H1 (cell line): Measurements from ENCODE around the gene TMEM266. TPM values are rescaled to one million over a fixed set of nuclear protein-coding genes. Genes with fewer than 3 reads are reported as not detected.

ENCODE experiments used
- CTCF ChIA-PET: fragments of 300-600 bp; sonication (Branson Sonifier 250); formaldehyde crosslinking; loops from one replicate; lab custom pipeline; 2021; ENCODE audit not compliant: partially characterized antibody; lab: Charles Lee
- POLR2A ChIA-PET: fragments of 300-600 bp; sonication (Branson Sonifier 250); formaldehyde crosslinking; loops from one replicate; lab custom pipeline; 2021; ENCODE audit warnings: inconsistent platforms; ENCODE audit not compliant: partially characterized antibody; lab: Charles Lee
- DNase-seq, 2 experiments: peaks; one replicate each; pipeline versions ENCODE4 v3.0.0 to v3.0.0-alpha.2; 2010 to 2022; ENCODE audit warnings: low spot score in 2 of 2, low read depth in 1 of 2, mixed read lengths in 1 of 2
- FAIRE-seq: peaks from 2 replicates; lab custom pipeline; 2011; peaks lifted over from hg19 to GRCh38; lab: Jason Lieb, UNC
- H2AFZ ChIP-seq: 2 replicates; pipeline ENCODE4 v1.8.1; 2012; ENCODE audit warnings: low read length, inconsistent platforms
- H2AK5ac ChIP-seq: 2 replicates; pipeline ENCODE4 v1.6.1; 2013; ENCODE audit warnings: low read depth, low read length
- H2BK120ac ChIP-seq: replicated peaks from 2 replicates; pipeline ENCODE3; 2013; ENCODE audit warnings: low read depth, low read length, inconsistent platforms
- H2BK12ac ChIP-seq: 2 replicates; pipeline ENCODE4 v1.6.1; 2013; ENCODE audit warnings: low read depth, low read length
- H2BK15ac ChIP-seq: 2 replicates; pipeline ENCODE4 v1.6.1; 2013; ENCODE audit warnings: low read length
- H2BK20ac ChIP-seq: 2 replicates; pipeline ENCODE4 v1.6.1; 2013; ENCODE audit warnings: low read length
- H2BK5ac ChIP-seq: 2 replicates; pipeline ENCODE4 v1.6.1; 2013; ENCODE audit warnings: low read depth, low read length
- H3K14ac ChIP-seq: 2 replicates; pipeline ENCODE4 v1.6.1; 2013; ENCODE audit warnings: inconsistent platforms; ENCODE audit not compliant: insufficient read length
- H3K18ac ChIP-seq: 2 replicates; pipeline ENCODE4 v1.6.1; 2013; ENCODE audit warnings: low read length; ENCODE audit errors: extremely low read depth
- H3K23ac ChIP-seq: 2 replicates; pipeline ENCODE4 v1.6.1; 2013; ENCODE audit warnings: inconsistent platforms; ENCODE audit not compliant: insufficient read length
- H3K23me2 ChIP-seq: 2 replicates; pipeline ENCODE4 v1.6.1; 2013; ENCODE audit warnings: low read depth, low read length
- H3K27ac ChIP-seq: 2 replicates; pipeline ENCODE4 v1.6.1; 2011; ENCODE audit warnings: low read depth, low read length, inconsistent platforms
- H3K27me3 ChIP-seq, 4 experiments: replicated peaks in 1 of 4; 1 replicate in 1 of 4; 2 replicates in 3 of 4; pipeline versions ENCODE4 v1.6.1 to v1.8.1; 2011 to 2013; ENCODE audit warnings: low read length in 3 of 4, mild to moderate bottlenecking in 3 of 4, inconsistent platforms in 2 of 4, mixed read lengths in 2 of 4, moderate library complexity in 1 of 4; ENCODE audit not compliant: control insufficient read depth in 3 of 4, insufficient read depth in 3 of 4; ENCODE audit errors: extremely low read depth in 1 of 4
- H3K36me3 ChIP-seq, 4 experiments: 2 replicates each; pipeline versions ENCODE4 v1.6.1 to v1.8.1; 2011 to 2013; ENCODE audit warnings: mild to moderate bottlenecking in 4 of 4, low read length in 3 of 4, moderate library complexity in 2 of 4, control low read depth in 1 of 4, inconsistent platforms in 1 of 4; ENCODE audit not compliant: insufficient read depth in 4 of 4, control insufficient read depth in 2 of 4
- H3K4ac ChIP-seq: replicated peaks from 2 replicates; pipeline ENCODE3; 2013; ENCODE audit warnings: low read length, low read depth, mixed read lengths, inconsistent platforms; ENCODE audit not compliant: insufficient read length
- H3K4me1 ChIP-seq, 4 experiments: replicated peaks in 1 of 4; 1 replicate in 1 of 4; 2 replicates in 3 of 4; pipeline versions ENCODE4 v1.6.1 to v1.8.1; 2011 to 2013; ENCODE audit warnings: low read length in 3 of 4, inconsistent platforms in 2 of 4, mixed read lengths in 1 of 4; ENCODE audit not compliant: insufficient read depth in 4 of 4, control insufficient read depth in 3 of 4
- H3K4me2 ChIP-seq, 2 experiments: 2 replicates each; pipeline versions ENCODE4 v1.6.1 to v1.8.1; 2011 to 2013; ENCODE audit warnings: low read depth in 2 of 2, low read length in 2 of 2, control low read depth in 1 of 2, inconsistent platforms in 1 of 2, mild to moderate bottlenecking in 1 of 2; ENCODE audit not compliant: insufficient read depth in 1 of 2
- H3K4me3 ChIP-seq, 4 experiments: fragments of 200-600, 300-600 bp in 1 of 4; sonication (generic), shearing (Covaris generic), sonication (Bioruptor Twin) in 1 of 4; 2 replicates each; pipeline versions ENCODE4 v1.5.1 to v1.8.1; 2011 to 2016; ENCODE audit warnings: low read length in 4 of 4, low read depth in 3 of 4, control low read depth in 2 of 4, inconsistent platforms in 2 of 4, mild to moderate bottlenecking in 2 of 4, mixed read lengths in 1 of 4, moderate library complexity in 1 of 4; ENCODE audit not compliant: insufficient read depth in 2 of 4; ENCODE audit errors: extremely low read depth in 1 of 4
- H3K56ac ChIP-seq: replicated peaks from 2 replicates; pipeline ENCODE3; 2013; ENCODE audit warnings: low read depth, mild to moderate bottlenecking, mixed read lengths, low read length, inconsistent platforms; ENCODE audit not compliant: insufficient read length
- H3K79me1 ChIP-seq: 2 replicates; pipeline ENCODE4 v1.6.1; 2013; ENCODE audit warnings: low read depth, low read length, control low read depth
- H3K79me2 ChIP-seq, 2 experiments: 2 replicates each; pipeline versions ENCODE4 v1.6.1 to v1.8.1; 2012 to 2013; ENCODE audit warnings: low read length in 2 of 2, mild to moderate bottlenecking in 2 of 2, inconsistent platforms in 1 of 2; ENCODE audit not compliant: insufficient read depth in 2 of 2, control insufficient read depth in 1 of 2
- H3K9ac ChIP-seq, 4 experiments: replicated peaks in 1 of 4; 1 replicate in 1 of 4; 2 replicates in 3 of 4; pipeline versions ENCODE4 v1.6.1 to v1.8.1; 2011 to 2013; ENCODE audit warnings: low read depth in 3 of 4, low read length in 3 of 4, control low read depth in 2 of 4, mild to moderate bottlenecking in 2 of 4, moderate library complexity in 2 of 4, inconsistent platforms in 1 of 4; ENCODE audit errors: extremely low read depth in 1 of 4
- H3K9me3 ChIP-seq, 2 experiments: 2 replicates each; pipeline versions ENCODE4 v1.6.1 to v1.8.1; 2012 to 2013; ENCODE audit warnings: mild to moderate bottlenecking in 2 of 2, moderate library complexity in 2 of 2, control low read depth in 1 of 2, inconsistent platforms in 1 of 2, low read depth in 1 of 2, low read length in 1 of 2, mixed read lengths in 1 of 2; ENCODE audit not compliant: insufficient read depth in 2 of 2
- H4K20me1 ChIP-seq, 2 experiments: replicated peaks in 1 of 2; 2 replicates each; pipeline versions ENCODE3 to v1.8.1; 2011 to 2013; ENCODE audit warnings: inconsistent platforms in 2 of 2, low read length in 2 of 2, mild to moderate bottlenecking in 1 of 2; ENCODE audit not compliant: insufficient read depth in 2 of 2, control insufficient read depth in 1 of 2
- H4K5ac ChIP-seq: 2 replicates; pipeline ENCODE4 v1.6.1; 2013; ENCODE audit warnings: low read length, low read depth, mixed read lengths, inconsistent platforms; ENCODE audit not compliant: insufficient read length
- H4K8ac ChIP-seq: 2 replicates; pipeline ENCODE4 v1.8.0; 2013; ENCODE audit warnings: mild to moderate bottlenecking, moderate library complexity, low read length, inconsistent platforms; ENCODE audit not compliant: insufficient read depth; ENCODE audit errors: extremely low read depth
- H4K91ac ChIP-seq: replicated peaks from 2 replicates; pipeline ENCODE3; 2013; ENCODE audit warnings: low read length, mixed read lengths, inconsistent platforms; ENCODE audit not compliant: insufficient read length
- RXRA ChIP-seq: IDR thresholded peaks from 2 replicates; pipeline ENCODE4 v1.6.1; 2011; ENCODE audit warnings: low read depth, mild to moderate bottlenecking, low read length, moderate library complexity; ENCODE audit not compliant: insufficient read depth
- WGBS, 2 experiments: shearing (Covaris generic) in 1 of 2; methylation state at CpG; one replicate each; pipeline versions ENCODE4 v1.1.6 to v1.1.7; 2013 to 2015; ENCODE audit warnings: low lambda C conversion rate in 2 of 2, mixed read lengths in 2 of 2, inconsistent platforms in 1 of 2, low coverage in 1 of 2, missing lambda C conversion rate in 1 of 2; ENCODE audit not compliant: insufficient replicate concordance in 2 of 2, insufficient coverage in 1 of 2, insufficient read length in 1 of 2; ENCODE audit errors: extremely low coverage in 1 of 2, missing lambda C conversion rate in 1 of 2; 5-methylcytosine and 5-hydroxymethylcytosine counted together
- polyA plus RNA-seq, 7 experiments: library from polyadenylated mRNA; depleted of rRNA in 3 of 7; stranded (reverse) in 5 of 7; unstranded in 2 of 7; fragments of >200 nt in 5 of 7; fragments of 200-250 nt in 2 of 7; gene quantifications; 1 replicate in 5 of 7; 2 replicates in 1 of 7; 4 replicates in 1 of 7; pipeline versions ENCODE4 v1.2.1 to v1.2.3, GENCODE V29; 2011 to 2013; ENCODE audit warnings: missing spikeins in 2 of 7, mixed read lengths in 2 of 7
- total RNA-seq: library from RNA; stranded (reverse); fragmentation: NEBNext Ultra II Directional; extraction: Animal tissue kit (Norgen Biotek cat#: 25700); gene quantifications from 2 replicates; pipeline ENCODE4 v1.2.1, GENCODE V29; 2021

TMEM266 gene
- total and polyA plus RNA-seq, 2 of the 8 experiments (the other 6 are each of a cell fraction or from before 2014, with no cell fraction given) = 2.6 TPM

GRCh38 chr15:76117181-76117580 lies 57.4 kb downstream of the TMEM266 start:
- H3K4me3 ChIP-seq = no peak overlapping the region
- H3K23ac ChIP-seq = no peak overlapping the region
- 0 out of 2 replicates have a peak, but pooled peaks cover 2% of the 10 kb centered on the region for H3K23me2 ChIP-seq
- no peak overlapping the region for H2AFZ ChIP-seq
- no peak overlapping the region for H2BK15ac ChIP-seq
- no peaks in the 10 kb centered on the region for H3K36me3 ChIP-seq
- H3K4me1 ChIP-seq = peaks cover 0 to 10% (median 7%) of the 10 kb centered on the region in 4 experiments; a peak in 6 of 7 replicates
- no peaks in the 10 kb centered on the region for H4K20me1 ChIP-seq
- H3K79me1 ChIP-seq = no peaks in the 10 kb centered on the region
- no peak overlapping the region for H3K9ac ChIP-seq
- H2BK12ac ChIP-seq = no peak overlapping the region
- no peak overlapping the region for H2BK20ac ChIP-seq
- no peak overlapping the region for H3K4ac ChIP-seq
- DNase-seq (no peak), FAIRE-seq (no peak)
- H3K14ac ChIP-seq = no peak overlapping the region
- no peak overlapping the region for H4K8ac ChIP-seq
- no peak overlapping the region for H2BK120ac ChIP-seq
- H3K18ac ChIP-seq = no peak overlapping the region
- no peak overlapping the region for H3K56ac ChIP-seq
- H3K27me3 ChIP-seq = no peaks in the 10 kb centered on the region
- TF ChIP-seq RXRA = no peak
- POLR2A ChIA-PET = interaction anchor here (1.1 to 4.8 kb wide), 2 partner anchors 9 to 22 kb away, joined by 3 to 15 read pairs; no protein-coding TSS in a partner anchor
- no peaks in the 10 kb centered on the region for H3K79me2 ChIP-seq
- H4K5ac ChIP-seq = no peak overlapping the region
- no peak overlapping the region for H2BK5ac ChIP-seq
- no peak overlapping the region for H4K91ac ChIP-seq
- no peak overlapping the region; a peak in 1 of 4 replicates for H3K4me2 ChIP-seq
- no peak overlapping the region for H3K27ac ChIP-seq
- 91% methylated on average over 9 of the region's 9 CpGs; no CpG with 5 or more reads in 1 of the 2 experiments for WGBS, 2 experiments
- no peaks in the 10 kb centered on the region for H3K9me3 ChIP-seq
- CTCF ChIA-PET = interaction anchor here (0.6 to 2.6 kb wide), 10 partner anchors 8 to 79 kb away, joined by 3 to 11 read pairs (median 4); partner anchors contain the start of gene TMEM266
- H2AK5ac ChIP-seq = no peak overlapping the region
